ENCODE results near the gene PRPF31.

PRPF31 gene

GRCh38 chr19:54107876-54108490, 7.6 kb upstream of the PRPF31 start:
- no peak for DNase-seq

GRCh38 chr19:54108496-54108895, 7.1 kb upstream of the PRPF31 start:
- no peak for DNase-seq

- DNase-seq: no peak
Observed at GRCh38 chr19:54109651-54110050, 5.9 kb upstream of the PRPF31 start.

- peak; percentile 66 for DNase-seq
Observed at GRCh38 chr19:54114340-54115108, 1.0 kb upstream of the PRPF31 start.

GRCh38 chr19:54121259-54121658, 5.7 kb downstream of the PRPF31 start:
- no peak for DNase-seq

GRCh38 chr19:54123682-54124081, 8.1 kb downstream of the PRPF31 start:
- no peak for DNase-seq

- no peak for DNase-seq
Observed at GRCh38 chr19:54124393-54124792, 8.8 kb downstream of the PRPF31 start.

- no peak for DNase-seq
Observed at GRCh38 chr19:54125713-54126112, 10.2 kb downstream of the PRPF31 start.

GRCh38 chr19:54127688-54128440, 12.3 kb downstream of the PRPF31 start:
- no peak for DNase-seq

- DNase-seq: no peak
Observed at GRCh38 chr19:54128441-54128725, 12.8 kb downstream of the PRPF31 start.

- no peak for DNase-seq
Observed at GRCh38 chr19:54128796-54129616, 13.5 kb downstream of the PRPF31 start.

GRCh38 chr19:54129617-54129996, 14.1 kb downstream of the PRPF31 start:
- no peak for DNase-seq

- DNase-seq: no peak
Observed at GRCh38 chr19:54133312-54133956, 17.9 kb downstream of the PRPF31 start.

GRCh38 chr19:54133957-54134590, 18.5 kb downstream of the PRPF31 start:
- DNase-seq: no peak

- no peak for DNase-seq
Observed at GRCh38 chr19:54136086-54136863, 20.7 kb downstream of the PRPF31 start.

GRCh38 chr19:54136864-54137698, 21.5 kb downstream of the PRPF31 start:
- peak; percentile 99 for DNase-seq

GRCh38 chr19:54137699-54138488, 22.3 kb downstream of the PRPF31 start, which contains the start of gene CNOT3:
Gene CNOT3, plus strand, starts transcription at chr19:54137762. Its CDS starts 5,217 bp downstream, at chr19:54142979.
- DNase-seq: peak; percentile 34

GRCh38 chr19:54138489-54139256, 23.1 kb downstream of the PRPF31 start:
- no peak for DNase-seq

GRCh38 chr19:54141356-54141755, 25.8 kb downstream of the PRPF31 start:
- no peak for DNase-seq
